WTC11 (cell line): ENCODE results near the gene RELL1. TPM values are rescaled to one million over a fixed set of nuclear protein-coding genes. Genes with fewer than 3 reads are reported as not detected.

Experiments used
- ATAC-seq: fragments of 200-7000 bp; cut with Tn5 transposase; 2 replicates; pipeline ENCODE4 v1.10.0; 2021; ENCODE audit warnings: mild to moderate bottlenecking, moderate library complexity
- CTCF ChIA-PET: fragments of 300-600 bp; sonication (Branson Sonifier 250); formaldehyde crosslinking; loops from one replicate; lab custom pipeline; 2021; ENCODE audit warnings: antibody characterized with exemption; lab: Charles Lee
- POLR2A ChIA-PET: fragments of 350-600 bp; sonication (Branson Sonifier 250); formaldehyde crosslinking; loops from one replicate; lab custom pipeline; 2021; ENCODE audit warnings: antibody characterized with exemption; lab: Charles Lee
- DNase-seq: peaks from one replicate; pipeline ENCODE4 v3.0.0; 2021; ENCODE audit warnings: low spot score
- H3K27ac Mint-ChIP-seq: 2 replicates; pipeline ENCODE4 v1.8.0; 2021; ENCODE audit warnings: mixed read lengths
- H3K27me3 Mint-ChIP-seq: 2 replicates; pipeline ENCODE4 v1.8.0; 2021; ENCODE audit warnings: low read depth, mild to moderate bottlenecking, moderate library complexity, mixed read lengths
- H3K36me3 Mint-ChIP-seq: 2 replicates; pipeline ENCODE4 v1.8.0; 2021; ENCODE audit warnings: mixed read lengths
- H3K4me1 Mint-ChIP-seq: 2 replicates; pipeline ENCODE4 v1.8.0; 2022; ENCODE audit warnings: mixed read lengths
- H3K4me3 Mint-ChIP-seq: 2 replicates; pipeline ENCODE4 v1.8.0; 2021; ENCODE audit warnings: mild to moderate bottlenecking, moderate library complexity, mixed read lengths
- H3K9me3 Mint-ChIP-seq: 2 replicates; pipeline ENCODE4 v1.8.0; 2021; ENCODE audit warnings: mixed read lengths
- CBFB ChIP-seq: sonication (generic); formaldehyde crosslinking; IDR thresholded peaks from 2 replicates; pipeline ENCODE4 v1.8.1; 2022; ENCODE audit warnings: mild to moderate bottlenecking, low read depth, missing genetic modification reagents
- CREB1 ChIP-seq: sonication (generic); formaldehyde crosslinking; IDR thresholded peaks from 2 replicates; pipeline ENCODE4 v1.8.0; 2023; ENCODE audit warnings: mild to moderate bottlenecking, missing genetic modification reagents
- CREM ChIP-seq: sonication (generic); formaldehyde crosslinking; IDR thresholded peaks from 2 replicates; pipeline ENCODE4 v1.8.1; 2022; ENCODE audit warnings: mild to moderate bottlenecking, missing genetic modification reagents, moderate library complexity
- ELF4 ChIP-seq: sonication (generic); formaldehyde crosslinking; IDR thresholded peaks from 2 replicates; pipeline ENCODE4 v1.8.1; 2022; ENCODE audit warnings: low read depth, mild to moderate bottlenecking, moderate library complexity, missing genetic modification reagents
- FOXP1 ChIP-seq: sonication (generic); formaldehyde crosslinking; IDR thresholded peaks from 2 replicates; pipeline ENCODE4 v1.8.0; 2022; ENCODE audit warnings: missing genetic modification reagents, mild to moderate bottlenecking, moderate library complexity, borderline replicate concordance
- IRF2 ChIP-seq: sonication (generic); formaldehyde crosslinking; IDR thresholded peaks from 2 replicates; pipeline ENCODE4 v1.8.0; 2022; ENCODE audit warnings: low read depth, missing genetic modification reagents, borderline replicate concordance
- JUN ChIP-seq: sonication (generic); formaldehyde crosslinking; IDR thresholded peaks from 2 replicates; pipeline ENCODE4 v1.8.0; 2023; ENCODE audit warnings: mild to moderate bottlenecking, missing genetic modification reagents
- MYBL2 ChIP-seq: sonication (generic); formaldehyde crosslinking; IDR thresholded peaks from 2 replicates; pipeline ENCODE4 v1.8.1; 2023; ENCODE audit warnings: mild to moderate bottlenecking, moderate library complexity, missing genetic modification reagents
- NFATC4 ChIP-seq: fragments of 250-450 bp; sonication (Bioruptor Pico); IDR thresholded peaks from 2 replicates; pipeline ENCODE4 v1.9.0; 2021; ENCODE audit warnings: mild to moderate bottlenecking
- NFE2L1 ChIP-seq: sonication (generic); formaldehyde crosslinking; IDR thresholded peaks from 2 replicates; pipeline ENCODE4 v1.8.1; 2023; ENCODE audit warnings: missing genetic modification reagents
- NR1H2 ChIP-seq: sonication (generic); formaldehyde crosslinking; IDR thresholded peaks from 2 replicates; pipeline ENCODE4 v1.9.0; 2021; ENCODE audit warnings: mild to moderate bottlenecking, moderate library complexity, missing genetic modification reagents
- NR2C2 ChIP-seq: sonication (generic); formaldehyde crosslinking; IDR thresholded peaks from 2 replicates; pipeline ENCODE4 v1.8.0; 2022; ENCODE audit warnings: mild to moderate bottlenecking, missing genetic modification reagents
- PRRX2 ChIP-seq: fragments of 250-450 bp; sonication (Bioruptor Pico); IDR thresholded peaks from 2 replicates; pipeline ENCODE4 v1.8.0; 2021; ENCODE audit warnings: mild to moderate bottlenecking
- TP53 ChIP-seq: sonication (generic); formaldehyde crosslinking; IDR thresholded peaks from 2 replicates; pipeline ENCODE4 v1.8.1; 2023; ENCODE audit warnings: mild to moderate bottlenecking, missing genetic modification reagents
- ZNF317 ChIP-seq: sonication (generic); formaldehyde crosslinking; IDR thresholded peaks from 2 replicates; pipeline ENCODE4 v1.8.1; 2023; ENCODE audit warnings: low read depth, mild to moderate bottlenecking, moderate library complexity, missing genetic modification reagents, borderline replicate concordance
- ZNF671 ChIP-seq: fragments of 250-450 bp; sonication (Bioruptor Pico); IDR thresholded peaks from 2 replicates; pipeline ENCODE4 v1.8.0; 2021; ENCODE audit warnings: mild to moderate bottlenecking
- total RNA-seq: library from RNA; stranded (reverse); gene quantifications from 3 replicates; pipeline ENCODE4 v1.2.3, GENCODE V29; 2021
- TF ChIP-seq, protein P1 (sequence below): sonication (generic); formaldehyde crosslinking; conservative IDR thresholded peaks from 2 replicates; pipeline ENCODE4 v1.8.1; 2022; ENCODE audit warnings: mild to moderate bottlenecking, missing genetic modification reagents
- TF ChIP-seq, protein P2 (sequence below): sonication (generic); formaldehyde crosslinking; IDR thresholded peaks from 2 replicates; pipeline ENCODE4 v1.8.0; 2023; ENCODE audit warnings: missing genetic modification reagents, mild to moderate bottlenecking, borderline replicate concordance
- TF ChIP-seq, protein P3 (sequence below): fragments of 250-450 bp; sonication (Bioruptor Pico); IDR thresholded peaks from 2 replicates; pipeline ENCODE4 v2.1.2; 2022; ENCODE audit warnings: mild to moderate bottlenecking, moderate library complexity
- TF ChIP-seq, protein P4 (sequence below): sonication (generic); formaldehyde crosslinking; IDR thresholded peaks from 2 replicates; pipeline ENCODE4 v1.8.0; 2023; ENCODE audit warnings: missing genetic modification reagents
- TF ChIP-seq, protein P5 (sequence below): sonication (generic); formaldehyde crosslinking; IDR thresholded peaks from 2 replicates; pipeline ENCODE4 v1.8.0; 2022; ENCODE audit warnings: mild to moderate bottlenecking, missing genetic modification reagents
- TF ChIP-seq, protein P6 (sequence below): sonication (generic); formaldehyde crosslinking; IDR thresholded peaks from 2 replicates; pipeline ENCODE4 v1.8.0; 2022; ENCODE audit warnings: mild to moderate bottlenecking, missing genetic modification reagents

Gene RELL1
- total RNA-seq, 1 experiment from 2014 or later = 14.4 TPM

DNA sequence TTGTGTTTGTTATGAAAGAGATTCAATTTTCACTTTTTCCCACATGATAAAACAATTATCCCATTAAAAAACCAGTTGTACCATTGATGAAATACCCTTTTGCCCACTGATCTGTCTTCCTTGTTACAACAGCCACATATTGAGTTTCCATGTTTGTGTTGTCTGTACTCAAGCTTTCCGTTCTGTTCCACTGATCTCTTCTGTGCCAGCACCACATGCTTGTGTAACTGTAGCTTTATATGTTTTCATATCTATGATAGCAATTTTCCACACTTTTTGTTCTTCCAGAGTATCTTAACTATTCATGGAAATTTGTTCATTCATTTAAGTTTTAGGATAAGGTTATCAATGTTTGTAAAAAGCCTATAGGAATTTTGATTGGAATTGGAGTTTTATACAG is 24.3 kb upstream of the RELL1 start:
- H3K4me1 Mint-ChIP-seq = no peaks in the 10 kb centered on the region
- CTCF ChIA-PET = no interaction called here
- TF ChIP-seq, protein P1, sequence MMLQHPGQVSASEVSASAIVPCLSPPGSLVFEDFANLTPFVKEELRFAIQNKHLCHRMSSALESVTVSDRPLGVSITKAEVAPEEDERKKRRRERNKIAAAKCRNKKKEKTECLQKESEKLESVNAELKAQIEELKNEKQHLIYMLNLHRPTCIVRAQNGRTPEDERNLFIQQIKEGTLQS (CRISPR knock-in tag) = no peak
- TF ChIP-seq, protein P2, sequence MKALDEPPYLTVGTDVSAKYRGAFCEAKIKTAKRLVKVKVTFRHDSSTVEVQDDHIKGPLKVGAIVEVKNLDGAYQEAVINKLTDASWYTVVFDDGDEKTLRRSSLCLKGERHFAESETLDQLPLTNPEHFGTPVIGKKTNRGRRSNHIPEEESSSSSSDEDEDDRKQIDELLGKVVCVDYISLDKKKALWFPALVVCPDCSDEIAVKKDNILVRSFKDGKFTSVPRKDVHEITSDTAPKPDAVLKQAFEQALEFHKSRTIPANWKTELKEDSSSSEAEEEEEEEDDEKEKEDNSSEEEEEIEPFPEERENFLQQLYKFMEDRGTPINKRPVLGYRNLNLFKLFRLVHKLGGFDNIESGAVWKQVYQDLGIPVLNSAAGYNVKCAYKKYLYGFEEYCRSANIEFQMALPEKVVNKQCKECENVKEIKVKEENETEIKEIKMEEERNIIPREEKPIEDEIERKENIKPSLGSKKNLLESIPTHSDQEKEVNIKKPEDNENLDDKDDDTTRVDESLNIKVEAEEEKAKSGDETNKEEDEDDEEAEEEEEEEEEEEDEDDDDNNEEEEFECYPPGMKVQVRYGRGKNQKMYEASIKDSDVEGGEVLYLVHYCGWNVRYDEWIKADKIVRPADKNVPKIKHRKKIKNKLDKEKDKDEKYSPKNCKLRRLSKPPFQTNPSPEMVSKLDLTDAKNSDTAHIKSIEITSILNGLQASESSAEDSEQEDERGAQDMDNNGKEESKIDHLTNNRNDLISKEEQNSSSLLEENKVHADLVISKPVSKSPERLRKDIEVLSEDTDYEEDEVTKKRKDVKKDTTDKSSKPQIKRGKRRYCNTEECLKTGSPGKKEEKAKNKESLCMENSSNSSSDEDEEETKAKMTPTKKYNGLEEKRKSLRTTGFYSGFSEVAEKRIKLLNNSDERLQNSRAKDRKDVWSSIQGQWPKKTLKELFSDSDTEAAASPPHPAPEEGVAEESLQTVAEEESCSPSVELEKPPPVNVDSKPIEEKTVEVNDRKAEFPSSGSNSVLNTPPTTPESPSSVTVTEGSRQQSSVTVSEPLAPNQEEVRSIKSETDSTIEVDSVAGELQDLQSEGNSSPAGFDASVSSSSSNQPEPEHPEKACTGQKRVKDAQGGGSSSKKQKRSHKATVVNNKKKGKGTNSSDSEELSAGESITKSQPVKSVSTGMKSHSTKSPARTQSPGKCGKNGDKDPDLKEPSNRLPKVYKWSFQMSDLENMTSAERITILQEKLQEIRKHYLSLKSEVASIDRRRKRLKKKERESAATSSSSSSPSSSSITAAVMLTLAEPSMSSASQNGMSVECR = no peak
- TF ChIP-seq CREB1 (CRISPR knock-in tag) = no peak
- TF ChIP-seq NR1H2 (CRISPR knock-in tag) = no peak
- no peak for TF ChIP-seq NR2C2
- TF ChIP-seq, protein P3, sequence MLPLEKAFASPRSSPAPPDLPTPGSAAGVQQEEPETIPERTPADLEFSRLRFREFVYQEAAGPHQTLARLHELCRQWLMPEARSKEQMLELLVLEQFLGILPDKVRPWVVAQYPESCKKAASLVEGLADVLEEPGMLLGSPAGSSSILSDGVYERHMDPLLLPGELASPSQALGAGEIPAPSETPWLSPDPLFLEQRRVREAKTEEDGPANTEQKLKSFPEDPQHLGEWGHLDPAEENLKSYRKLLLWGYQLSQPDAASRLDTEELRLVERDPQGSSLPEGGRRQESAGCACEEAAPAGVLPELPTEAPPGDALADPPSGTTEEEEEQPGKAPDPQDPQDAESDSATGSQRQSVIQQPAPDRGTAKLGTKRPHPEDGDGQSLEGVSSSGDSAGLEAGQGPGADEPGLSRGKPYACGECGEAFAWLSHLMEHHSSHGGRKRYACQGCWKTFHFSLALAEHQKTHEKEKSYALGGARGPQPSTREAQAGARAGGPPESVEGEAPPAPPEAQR (CRISPR knock-in tag) = no peak
- TF ChIP-seq, protein P4, sequence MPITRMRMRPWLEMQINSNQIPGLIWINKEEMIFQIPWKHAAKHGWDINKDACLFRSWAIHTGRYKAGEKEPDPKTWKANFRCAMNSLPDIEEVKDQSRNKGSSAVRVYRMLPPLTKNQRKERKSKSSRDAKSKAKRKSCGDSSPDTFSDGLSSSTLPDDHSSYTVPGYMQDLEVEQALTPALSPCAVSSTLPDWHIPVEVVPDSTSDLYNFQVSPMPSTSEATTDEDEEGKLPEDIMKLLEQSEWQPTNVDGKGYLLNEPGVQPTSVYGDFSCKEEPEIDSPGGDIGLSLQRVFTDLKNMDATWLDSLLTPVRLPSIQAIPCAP (CRISPR knock-in tag) = no peak
- TF ChIP-seq MYBL2 = no peak
- TF ChIP-seq NFE2L1 (CRISPR knock-in tag) = no peak
- TF ChIP-seq FOXP1 (CRISPR knock-in tag) = no peak
- TF ChIP-seq, protein P5, sequence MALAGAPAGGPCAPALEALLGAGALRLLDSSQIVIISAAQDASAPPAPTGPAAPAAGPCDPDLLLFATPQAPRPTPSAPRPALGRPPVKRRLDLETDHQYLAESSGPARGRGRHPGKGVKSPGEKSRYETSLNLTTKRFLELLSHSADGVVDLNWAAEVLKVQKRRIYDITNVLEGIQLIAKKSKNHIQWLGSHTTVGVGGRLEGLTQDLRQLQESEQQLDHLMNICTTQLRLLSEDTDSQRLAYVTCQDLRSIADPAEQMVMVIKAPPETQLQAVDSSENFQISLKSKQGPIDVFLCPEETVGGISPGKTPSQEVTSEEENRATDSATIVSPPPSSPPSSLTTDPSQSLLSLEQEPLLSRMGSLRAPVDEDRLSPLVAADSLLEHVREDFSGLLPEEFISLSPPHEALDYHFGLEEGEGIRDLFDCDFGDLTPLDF = no peak
- TF ChIP-seq CREM (CRISPR knock-in tag) = no peak
- TF ChIP-seq, all 79 proteins: peak for 0
- Mint-ChIP-seq H3K4me3 (no peak overlapping the region), H3K9me3 (peaks cover 3% of the 10 kb centered on the region; the same call in 1 of the 2 replicates), H3K27ac (no peak overlapping the region; the same call in 1 of the 2 replicates), H3K27me3 (no peaks in the 10 kb centered on the region), H3K36me3 (no peaks in the 10 kb centered on the region)
- ATAC-seq = no peak
- POLR2A ChIA-PET = no interaction called here
- DNase-seq = no peak

DNA sequence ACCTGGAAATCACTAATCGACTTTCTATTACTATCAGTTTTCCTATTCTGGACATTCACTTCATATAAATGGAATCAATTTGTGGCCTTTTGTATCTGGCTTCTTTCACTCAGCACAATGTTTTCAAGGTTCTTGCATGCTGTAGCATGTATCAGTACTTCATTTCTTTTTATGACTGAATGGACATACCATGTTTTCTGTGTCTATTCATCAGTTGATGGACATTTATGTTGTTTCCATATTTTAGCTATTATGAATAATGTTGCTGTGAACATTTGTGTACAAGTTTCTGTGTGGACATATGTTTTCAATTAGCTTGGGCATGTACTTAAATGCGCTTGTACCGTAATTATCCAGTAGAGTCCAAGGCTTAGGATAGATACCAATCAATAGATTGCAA is 19.9 kb upstream of the RELL1 start:
- no peak overlapping the region for H3K27ac Mint-ChIP-seq
- TF ChIP-seq CBFB (no peak), ZNF317 (no peak), IRF2 (CRISPR knock-in tag) (no peak), ELF4 (CRISPR knock-in tag) (no peak), ZNF671 (CRISPR knock-in tag) (no peak), JUN (CRISPR knock-in tag) (no peak), FOXP1 (CRISPR knock-in tag) (no peak), NFATC4 (CRISPR knock-in tag) (no peak), TP53 (CRISPR knock-in tag) (no peak), PRRX2 (CRISPR knock-in tag) (no peak)
- TF ChIP-seq, protein P6, sequence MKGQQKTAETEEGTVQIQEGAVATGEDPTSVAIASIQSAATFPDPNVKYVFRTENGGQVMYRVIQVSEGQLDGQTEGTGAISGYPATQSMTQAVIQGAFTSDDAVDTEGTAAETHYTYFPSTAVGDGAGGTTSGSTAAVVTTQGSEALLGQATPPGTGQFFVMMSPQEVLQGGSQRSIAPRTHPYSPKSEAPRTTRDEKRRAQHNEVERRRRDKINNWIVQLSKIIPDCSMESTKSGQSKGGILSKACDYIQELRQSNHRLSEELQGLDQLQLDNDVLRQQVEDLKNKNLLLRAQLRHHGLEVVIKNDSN (CRISPR knock-in tag) = no peak
- TF ChIP-seq, protein P4 (CRISPR knock-in tag) = no peak
- TF ChIP-seq, protein P2 = no peak
- no peaks in the 10 kb centered on the region for H3K4me1 Mint-ChIP-seq
- DNase-seq = no peak
- H3K9me3 Mint-ChIP-seq = peaks cover 3% of the 10 kb centered on the region; the same call in 1 of the 2 replicates
- no peak for ATAC-seq
- POLR2A ChIA-PET = no interaction called here
- no peaks in the 10 kb centered on the region for H3K36me3 Mint-ChIP-seq
- no peak overlapping the region for H3K4me3 Mint-ChIP-seq
- H3K27me3 Mint-ChIP-seq = no peaks in the 10 kb centered on the region
- CTCF ChIA-PET = no interaction called here
